ENCODE measurements around the gene KCNG2. TPM values are rescaled to one million over a fixed set of nuclear protein-coding genes. Genes with fewer than 3 reads are reported as not detected.

The KCNG2 gene
- total RNA-seq, 3 donors from 2014 or later (not counting 1 experiment from before 2014, with no cell fraction given) = not detected

DNA sequence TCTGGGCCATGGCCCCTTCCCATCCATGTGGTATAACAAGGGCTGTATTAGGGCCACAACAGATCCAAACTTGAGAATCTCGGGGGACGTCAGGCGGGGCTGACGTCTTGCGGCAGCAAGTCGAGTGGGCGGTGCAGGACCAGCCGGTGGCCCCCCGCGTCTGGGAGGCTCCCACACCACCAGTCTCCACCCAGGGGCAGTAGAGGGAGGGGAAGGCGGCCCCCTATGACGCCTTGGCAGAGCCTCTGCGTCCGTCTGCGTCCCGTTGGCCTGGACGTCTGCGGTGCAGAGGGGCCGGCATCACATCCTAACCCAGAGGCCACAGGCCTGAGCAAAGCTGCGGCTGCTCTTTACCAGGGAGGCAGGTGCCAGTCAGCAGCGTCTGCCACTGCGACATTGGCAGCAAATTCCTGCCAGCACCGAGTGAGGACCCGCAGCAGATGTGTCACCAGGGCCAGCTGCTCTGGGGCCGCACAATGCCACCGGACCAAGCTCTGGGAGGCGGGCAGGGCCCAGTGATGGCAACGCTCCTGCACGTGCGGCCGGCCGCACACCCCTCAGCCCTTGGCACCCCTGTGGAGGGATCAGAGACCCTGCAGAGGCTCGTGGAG is 73.8 kb downstream of the KCNG2 start:
- Histone ChIP-seq H3K4me1 (ENCODE audit: control insufficient read depth, insufficient read depth, low read length) (no peaks in the 10 kb centered on the region), H3K27me3 (ENCODE audit: control insufficient read depth, insufficient read depth, low read length) (no peaks in the 10 kb centered on the region), H3K36me3 (ENCODE audit: control insufficient read depth, insufficient read depth, low read length) (no peaks in the 10 kb centered on the region), H3K9me3 (ENCODE audit: control insufficient read depth, insufficient read depth, low read length) (no peaks in the 10 kb centered on the region), H3K4me3 (ENCODE audit: low read length) (no peak overlapping the region), H3K27ac (ENCODE audit: low read length) (no peak overlapping the region)
- H3K36me3 Mint-ChIP-seq = no peaks in the 10 kb centered on the region
- H3K27ac Mint-ChIP-seq = no peak overlapping the region
- H3K4me1 Mint-ChIP-seq = no peaks in the 10 kb centered on the region
- H3K9me3 Mint-ChIP-seq = no peaks in the 10 kb centered on the region
- H3K27me3 Mint-ChIP-seq (ENCODE audit: low read depth in 2 of 2) = no peaks in the 10 kb centered on the region
- WGBS (ENCODE audit: insufficient coverage) = 86% methylated on average over 33 of the region's 33 CpGs
- ATAC-seq (no peak), DNase-seq (no peak)
- TF ChIP-seq, protein P1, sequence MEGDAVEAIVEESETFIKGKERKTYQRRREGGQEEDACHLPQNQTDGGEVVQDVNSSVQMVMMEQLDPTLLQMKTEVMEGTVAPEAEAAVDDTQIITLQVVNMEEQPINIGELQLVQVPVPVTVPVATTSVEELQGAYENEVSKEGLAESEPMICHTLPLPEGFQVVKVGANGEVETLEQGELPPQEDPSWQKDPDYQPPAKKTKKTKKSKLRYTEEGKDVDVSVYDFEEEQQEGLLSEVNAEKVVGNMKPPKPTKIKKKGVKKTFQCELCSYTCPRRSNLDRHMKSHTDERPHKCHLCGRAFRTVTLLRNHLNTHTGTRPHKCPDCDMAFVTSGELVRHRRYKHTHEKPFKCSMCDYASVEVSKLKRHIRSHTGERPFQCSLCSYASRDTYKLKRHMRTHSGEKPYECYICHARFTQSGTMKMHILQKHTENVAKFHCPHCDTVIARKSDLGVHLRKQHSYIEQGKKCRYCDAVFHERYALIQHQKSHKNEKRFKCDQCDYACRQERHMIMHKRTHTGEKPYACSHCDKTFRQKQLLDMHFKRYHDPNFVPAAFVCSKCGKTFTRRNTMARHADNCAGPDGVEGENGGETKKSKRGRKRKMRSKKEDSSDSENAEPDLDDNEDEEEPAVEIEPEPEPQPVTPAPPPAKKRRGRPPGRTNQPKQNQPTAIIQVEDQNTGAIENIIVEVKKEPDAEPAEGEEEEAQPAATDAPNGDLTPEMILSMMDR (IDR thresholded peaks at IDR 0.05) = no peak
- no peak overlapping the region for H3K4me3 Mint-ChIP-seq
- intact Hi-C loops (cut with micrococcal nuclease) = no loop called here

DNA sequence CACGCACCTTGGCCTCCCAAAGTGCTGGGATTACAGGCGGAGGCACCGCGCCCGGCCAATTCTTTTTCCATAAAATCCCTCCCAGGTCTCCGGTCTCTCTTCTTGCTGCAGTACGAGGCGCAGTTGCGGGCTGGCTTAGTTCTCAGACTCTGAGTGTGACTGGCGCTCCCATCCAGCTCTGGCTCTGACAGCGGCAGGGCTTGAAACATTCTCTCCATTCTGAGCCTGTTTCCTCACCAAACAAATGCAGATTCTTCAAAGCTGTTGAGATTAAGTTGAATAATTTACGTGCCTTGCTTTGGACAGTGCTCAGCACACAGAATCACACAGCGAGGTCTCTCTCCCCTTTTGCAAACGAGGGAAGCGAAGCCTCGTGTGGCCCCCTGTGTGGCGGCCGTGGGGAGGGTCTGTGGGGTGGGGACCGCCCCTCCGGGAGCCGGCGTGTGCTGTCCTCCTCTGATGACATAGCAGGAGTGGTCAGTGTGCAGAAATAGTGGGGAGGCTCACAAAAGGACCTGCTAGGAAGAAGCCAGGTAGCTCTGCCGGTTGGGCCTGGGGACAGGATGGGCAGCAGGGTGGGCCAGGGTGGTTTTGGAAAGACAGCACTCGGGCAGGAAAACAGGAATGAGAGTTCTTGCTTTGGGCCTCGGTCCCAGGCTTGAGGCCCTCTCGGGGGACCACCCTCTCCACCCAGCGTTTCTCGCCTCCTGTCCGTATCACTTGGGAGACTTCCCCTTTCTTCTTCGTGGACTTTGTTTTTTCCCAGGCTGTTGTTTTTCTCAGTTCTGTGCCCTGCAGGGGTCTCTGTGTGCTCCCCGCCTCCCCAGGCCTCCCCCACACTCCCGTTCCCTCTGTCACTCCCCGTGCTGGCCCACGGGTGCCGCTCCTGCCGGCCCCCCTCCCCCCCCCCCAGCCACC is 75.0 kb downstream of the KCNG2 start:
- Mint-ChIP-seq H3K4me3 (no peak overlapping the region), H3K4me1 (no peaks in the 10 kb centered on the region), H3K27ac (no peak overlapping the region), H3K36me3 (no peaks in the 10 kb centered on the region), H3K9me3 (no peaks in the 10 kb centered on the region), H3K27me3 (ENCODE audit: low read depth in 2 of 2) (no peaks in the 10 kb centered on the region)
- intact Hi-C loops (cut with micrococcal nuclease) = no loop called here
- TF ChIP-seq, protein P1 (IDR thresholded peaks at IDR 0.05) = no peak
- H3K27me3 ChIP-seq (ENCODE audit: control insufficient read depth, insufficient read depth, low read length) = no peaks in the 10 kb centered on the region
- WGBS (ENCODE audit: insufficient coverage) = 51% methylated on average over 35 of the region's 36 CpGs
- H3K9me3 ChIP-seq (ENCODE audit: control insufficient read depth, insufficient read depth, low read length) = no peaks in the 10 kb centered on the region
- H3K4me1 ChIP-seq (ENCODE audit: control insufficient read depth, insufficient read depth, low read length) = no peaks in the 10 kb centered on the region
- no peak for DNase-seq
- no peak overlapping the region for H3K4me3 ChIP-seq (ENCODE audit: low read length)
- no peak overlapping the region for H3K27ac ChIP-seq (ENCODE audit: low read length)
- no peak for ATAC-seq
- no peaks in the 10 kb centered on the region for H3K36me3 ChIP-seq (ENCODE audit: control insufficient read depth, insufficient read depth, low read length)

DNA sequence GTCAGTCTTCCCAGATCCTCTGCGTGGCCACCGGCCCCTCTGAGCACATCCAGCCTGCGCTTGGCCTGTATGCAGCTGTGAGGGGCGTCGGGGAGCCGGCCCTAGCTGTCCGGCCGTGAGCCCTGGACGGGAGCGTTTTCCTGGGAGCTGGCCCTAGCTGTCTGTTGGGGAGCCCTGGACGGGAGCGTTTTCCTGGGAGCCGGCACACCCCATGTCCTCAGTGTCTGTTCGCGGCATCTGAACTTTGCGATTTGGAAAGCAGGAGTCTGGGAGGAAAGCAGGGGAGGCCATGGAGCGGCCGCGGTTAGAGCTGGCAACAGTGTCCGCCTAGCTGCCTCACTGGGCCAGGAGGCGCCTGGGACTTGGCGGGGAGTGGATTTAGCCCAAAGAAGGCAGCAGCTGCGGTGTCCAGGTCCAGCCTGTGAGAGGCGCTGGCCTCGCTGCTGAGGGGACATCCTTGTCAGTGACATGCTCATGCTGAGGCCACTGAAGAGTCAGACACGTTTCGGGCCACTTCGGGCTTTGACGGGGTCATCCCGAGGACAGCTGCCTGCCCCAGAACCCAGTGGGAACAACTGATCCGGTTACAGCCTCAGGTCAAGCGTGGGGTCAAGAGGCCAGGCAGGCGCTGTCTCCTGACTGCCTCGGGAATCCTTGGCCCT is 75.8 kb downstream of the KCNG2 start:
- H3K36me3 Mint-ChIP-seq = no peaks in the 10 kb centered on the region
- WGBS (ENCODE audit: insufficient coverage) = 86% methylated on average over 34 of the region's 34 CpGs
- Histone ChIP-seq H3K9me3 (ENCODE audit: control insufficient read depth, insufficient read depth, low read length) (no peaks in the 10 kb centered on the region), H3K27ac (ENCODE audit: low read length) (no peak overlapping the region), H3K4me1 (ENCODE audit: control insufficient read depth, insufficient read depth, low read length) (no peaks in the 10 kb centered on the region), H3K27me3 (ENCODE audit: control insufficient read depth, insufficient read depth, low read length) (no peaks in the 10 kb centered on the region), H3K4me3 (ENCODE audit: low read length) (no peak overlapping the region), H3K36me3 (ENCODE audit: control insufficient read depth, insufficient read depth, low read length) (no peaks in the 10 kb centered on the region)
- DNase-seq = no peak
- ATAC-seq = no peak
- no peak overlapping the region for H3K4me3 Mint-ChIP-seq
- H3K9me3 Mint-ChIP-seq = no peaks in the 10 kb centered on the region
- no peak overlapping the region for H3K27ac Mint-ChIP-seq
- H3K27me3 Mint-ChIP-seq (ENCODE audit: low read depth in 2 of 2) = no peaks in the 10 kb centered on the region
- no peaks in the 10 kb centered on the region for H3K4me1 Mint-ChIP-seq
- intact Hi-C loops (cut with micrococcal nuclease) = no loop called here
- TF ChIP-seq, protein P1 (IDR thresholded peaks at IDR 0.05) = no peak

Data from natural killer cell (primary cell).